ENCODE measurements around the gene KYAT1. TPM values are rescaled to one million over a fixed set of nuclear protein-coding genes. Genes with fewer than 3 reads are reported as not detected.
"Not testable (repeated sequence)": the region's sequence is repeated elsewhere in the genome, so short reads cannot be mapped to it uniquely, and the experiment has no call there.

Gene KYAT1
- total and polyA plus RNA-seq, 5 donors from 2014 or later = 8.2 to 15.7 (median 11.5) TPM

GRCh38 chr9:128870941-128871265 lies 10.8 kb downstream of the KYAT1 start:
- H3K4me3 Mint-ChIP-seq; H3K4me3 ChIP-seq (ENCODE audit: low read depth, low read length); H3K27me3 ChIP-seq (ENCODE audit: control insufficient read depth, insufficient read depth, low read length); H3K36me3 ChIP-seq (ENCODE audit: control insufficient read depth, insufficient read depth, low read length); H3K9me3 ChIP-seq (ENCODE audit: control insufficient read depth in 2 of 2, low read length in 2 of 2); H3K4me1 ChIP-seq (ENCODE audit: control insufficient read depth, insufficient read depth, low read length, poor library complexity, severe bottlenecking); H3K4me1 Mint-ChIP-seq; H3K36me3 Mint-ChIP-seq; ATAC-seq (ENCODE audit: low read depth in 2 of 2); H3K27me3 Mint-ChIP-seq; H3K9me3 Mint-ChIP-seq; DNase-seq; H3K27ac Mint-ChIP-seq; H3K27ac ChIP-seq (ENCODE audit: insufficient read depth, low read length, poor library complexity, severe bottlenecking): not testable (repeated sequence)

- Histone ChIP-seq H3K9me3 (ENCODE audit: control insufficient read depth in 2 of 2, low read length in 2 of 2) (no peaks in the 10 kb centered on the region), H3K4me1 (ENCODE audit: control insufficient read depth, insufficient read depth, low read length, poor library complexity, severe bottlenecking) (no peaks in the 10 kb centered on the region), H3K27me3 (ENCODE audit: control insufficient read depth, insufficient read depth, low read length) (no peaks in the 10 kb centered on the region), H3K36me3 (ENCODE audit: control insufficient read depth, insufficient read depth, low read length) (no peaks in the 10 kb centered on the region), H3K4me3 (ENCODE audit: low read depth, low read length) (no peak overlapping the region), H3K27ac (ENCODE audit: insufficient read depth, low read length, poor library complexity, severe bottlenecking) (no peak overlapping the region)
- Mint-ChIP-seq H3K4me3 (peak overlapping the region in 1 of 4 donors; percentile 16), H3K36me3 (peaks cover 9% of the 10 kb centered on the region), H3K27me3 (no peaks in the 10 kb centered on the region), H3K27ac (no peak overlapping the region), H3K9me3 (no peaks in the 10 kb centered on the region), H3K4me1 (peaks cover 0 to 4% (median under 1%) of the 10 kb centered on the region in 4 donors)
- ATAC-seq (ENCODE audit: low read depth in 2 of 2) = no peak
- DNase-seq = no peak
Observed at GRCh38 chr9:128870128-128870940, 11.4 kb downstream of the KYAT1 start.

GRCh38 chr9:128863647-128864046 lies 18.1 kb downstream of the KYAT1 start:
- peak; percentile 73 to 88 (median 81) for DNase-seq
- no peaks in the 10 kb centered on the region for H3K9me3 ChIP-seq (ENCODE audit: control insufficient read depth in 2 of 2, low read length in 2 of 2)
- Mint-ChIP-seq H3K36me3 (no peaks in the 10 kb centered on the region), H3K9me3 (no peaks in the 10 kb centered on the region), H3K27me3 (no peaks in the 10 kb centered on the region), H3K27ac (peak overlapping the region in 1 of 3 donors; percentile 94), H3K4me1 (peaks cover 0 to 10% (median 6%) of the 10 kb centered on the region in 4 donors), H3K4me3 (no peak overlapping the region)
- peak; percentile 95 for ATAC-seq (ENCODE audit: low read depth in 2 of 2)
- no peak overlapping the region for H3K27ac ChIP-seq (ENCODE audit: insufficient read depth, low read length, poor library complexity, severe bottlenecking)
- H3K36me3 ChIP-seq (ENCODE audit: control insufficient read depth, insufficient read depth, low read length) = no peaks in the 10 kb centered on the region
- H3K27me3 ChIP-seq (ENCODE audit: control insufficient read depth, insufficient read depth, low read length) = no peaks in the 10 kb centered on the region
- H3K4me3 ChIP-seq (ENCODE audit: low read depth, low read length) = no peak overlapping the region
- peaks cover 5% of the 10 kb centered on the region for H3K4me1 ChIP-seq (ENCODE audit: control insufficient read depth, insufficient read depth, low read length, poor library complexity, severe bottlenecking)

GRCh38 chr9:128862401-128862851 lies 19.3 kb downstream of the KYAT1 start:
- DNase-seq (no peak), ATAC-seq (ENCODE audit: low read depth in 2 of 2) (no peak)
- Histone ChIP-seq H3K36me3 (ENCODE audit: control insufficient read depth, insufficient read depth, low read length) (no peaks in the 10 kb centered on the region), H3K4me1 (ENCODE audit: control insufficient read depth, insufficient read depth, low read length, poor library complexity, severe bottlenecking) (peaks cover 5% of the 10 kb centered on the region), H3K9me3 (ENCODE audit: control insufficient read depth in 2 of 2, low read length in 2 of 2) (no peaks in the 10 kb centered on the region), H3K27me3 (ENCODE audit: control insufficient read depth, insufficient read depth, low read length) (no peaks in the 10 kb centered on the region), H3K27ac (ENCODE audit: insufficient read depth, low read length, poor library complexity, severe bottlenecking) (no peak overlapping the region), H3K4me3 (ENCODE audit: low read depth, low read length) (no peak overlapping the region)
- peaks cover 0 to 10% (median 6%) of the 10 kb centered on the region in 4 donors for H3K4me1 Mint-ChIP-seq
- H3K27me3 Mint-ChIP-seq = no peaks in the 10 kb centered on the region
- H3K27ac Mint-ChIP-seq = peak overlapping the region in 1 of 3 donors; percentile 72
- no peak overlapping the region for H3K4me3 Mint-ChIP-seq
- no peaks in the 10 kb centered on the region for H3K9me3 Mint-ChIP-seq
- no peaks in the 10 kb centered on the region for H3K36me3 Mint-ChIP-seq

GRCh38 chr9:128861501-128861900 lies 20.2 kb downstream of the KYAT1 start:
- DNase-seq (no peak), ATAC-seq (ENCODE audit: low read depth in 2 of 2) (no peak)
- Mint-ChIP-seq H3K27ac (no peak overlapping the region), H3K36me3 (no peaks in the 10 kb centered on the region), H3K4me1 (peaks cover 0 to 10% (median 6%) of the 10 kb centered on the region in 4 donors), H3K9me3 (no peaks in the 10 kb centered on the region), H3K4me3 (no peak overlapping the region), H3K27me3 (no peaks in the 10 kb centered on the region)
- H3K27me3 ChIP-seq (ENCODE audit: control insufficient read depth, insufficient read depth, low read length) = no peaks in the 10 kb centered on the region
- H3K27ac ChIP-seq (ENCODE audit: insufficient read depth, low read length, poor library complexity, severe bottlenecking) = no peak overlapping the region
- peaks cover 5% of the 10 kb centered on the region for H3K4me1 ChIP-seq (ENCODE audit: control insufficient read depth, insufficient read depth, low read length, poor library complexity, severe bottlenecking)
- no peaks in the 10 kb centered on the region for H3K9me3 ChIP-seq (ENCODE audit: control insufficient read depth in 2 of 2, low read length in 2 of 2)
- H3K36me3 ChIP-seq (ENCODE audit: control insufficient read depth, insufficient read depth, low read length) = no peaks in the 10 kb centered on the region
- H3K4me3 ChIP-seq (ENCODE audit: low read depth, low read length) = no peak overlapping the region

- ATAC-seq (ENCODE audit: low read depth in 2 of 2) (no peak), DNase-seq (no peak)
- no peaks in the 10 kb centered on the region for H3K9me3 ChIP-seq (ENCODE audit: control insufficient read depth in 2 of 2, low read length in 2 of 2)
- no peaks in the 10 kb centered on the region for H3K36me3 ChIP-seq (ENCODE audit: control insufficient read depth, insufficient read depth, low read length)
- H3K4me3 ChIP-seq (ENCODE audit: low read depth, low read length) = no peak overlapping the region
- Mint-ChIP-seq H3K4me3 (no peak overlapping the region), H3K4me1 (peaks cover 0 to 10% (median 6%) of the 10 kb centered on the region in 4 donors), H3K36me3 (no peaks in the 10 kb centered on the region), H3K9me3 (no peaks in the 10 kb centered on the region), H3K27ac (no peak overlapping the region), H3K27me3 (no peaks in the 10 kb centered on the region)
- no peak overlapping the region for H3K27ac ChIP-seq (ENCODE audit: insufficient read depth, low read length, poor library complexity, severe bottlenecking)
- H3K4me1 ChIP-seq (ENCODE audit: control insufficient read depth, insufficient read depth, low read length, poor library complexity, severe bottlenecking) = peaks cover 5% of the 10 kb centered on the region
- no peaks in the 10 kb centered on the region for H3K27me3 ChIP-seq (ENCODE audit: control insufficient read depth, insufficient read depth, low read length)
Observed at GRCh38 chr9:128860937-128861336, 20.8 kb downstream of the KYAT1 start.

GRCh38 chr9:128858476-128858875 lies 23.3 kb downstream of the KYAT1 start:
- not testable (repeated sequence) for H3K4me3 Mint-ChIP-seq; H3K36me3 Mint-ChIP-seq; H3K4me3 ChIP-seq (ENCODE audit: low read depth, low read length); ATAC-seq (ENCODE audit: low read depth in 2 of 2); DNase-seq; H3K9me3 ChIP-seq (ENCODE audit: control insufficient read depth in 2 of 2, low read length in 2 of 2); H3K9me3 Mint-ChIP-seq; H3K4me1 ChIP-seq (ENCODE audit: control insufficient read depth, insufficient read depth, low read length, poor library complexity, severe bottlenecking); H3K27me3 ChIP-seq (ENCODE audit: control insufficient read depth, insufficient read depth, low read length); H3K27ac ChIP-seq (ENCODE audit: insufficient read depth, low read length, poor library complexity, severe bottlenecking); H3K36me3 ChIP-seq (ENCODE audit: control insufficient read depth, insufficient read depth, low read length); H3K4me1 Mint-ChIP-seq; H3K27ac Mint-ChIP-seq; H3K27me3 Mint-ChIP-seq

- H3K4me1 Mint-ChIP-seq; H3K9me3 ChIP-seq (ENCODE audit: control insufficient read depth in 2 of 2, low read length in 2 of 2); H3K4me3 ChIP-seq (ENCODE audit: low read depth, low read length); H3K36me3 ChIP-seq (ENCODE audit: control insufficient read depth, insufficient read depth, low read length); H3K27me3 ChIP-seq (ENCODE audit: control insufficient read depth, insufficient read depth, low read length); H3K4me3 Mint-ChIP-seq; DNase-seq; H3K27me3 Mint-ChIP-seq; H3K27ac Mint-ChIP-seq; ATAC-seq (ENCODE audit: low read depth in 2 of 2); H3K4me1 ChIP-seq (ENCODE audit: control insufficient read depth, insufficient read depth, low read length, poor library complexity, severe bottlenecking); H3K27ac ChIP-seq (ENCODE audit: insufficient read depth, low read length, poor library complexity, severe bottlenecking): not testable (repeated sequence)
- H3K9me3 Mint-ChIP-seq = peaks cover 0 to 17% (median 6%) of the 10 kb centered on the region in 7 donors
- H3K36me3 Mint-ChIP-seq = peaks cover 17% of the 10 kb centered on the region
Observed at GRCh38 chr9:128854454-128854853, 27.3 kb downstream of the KYAT1 start.
